Activated effector memory CD4-positive, alpha-beta T cell treated with anti-CD3 and anti-CD28 coated beads, Interleukin-2, amount 50 U/mL, for 16 hours (primary cell): ENCODE results near the gene SPRED2.
"Not testable (repeated sequence)": the region's sequence is repeated elsewhere in the genome, so short reads cannot be mapped to it uniquely, and the experiment has no call there.

Source experiments
- DNase-seq: peaks from one replicate; pipeline ENCODE4 v3.0.0-alpha.2; 2020

The SPRED2 gene

GRCh38 chr2:65360441-65360840, 72.0 kb downstream of the SPRED2 start:
- DNase-seq, result no peak

- DNase-seq, result no peak
These were observed 73.6 kb downstream of the SPRED2 start for GRCh38 chr2:65358678-65359400.

- no peak for DNase-seq
These were observed 74.5 kb downstream of the SPRED2 start for GRCh38 chr2:65357959-65358294.

GRCh38 chr2:65357095-65357958, 75.1 kb downstream of the SPRED2 start:
- no peak for DNase-seq

DNA sequence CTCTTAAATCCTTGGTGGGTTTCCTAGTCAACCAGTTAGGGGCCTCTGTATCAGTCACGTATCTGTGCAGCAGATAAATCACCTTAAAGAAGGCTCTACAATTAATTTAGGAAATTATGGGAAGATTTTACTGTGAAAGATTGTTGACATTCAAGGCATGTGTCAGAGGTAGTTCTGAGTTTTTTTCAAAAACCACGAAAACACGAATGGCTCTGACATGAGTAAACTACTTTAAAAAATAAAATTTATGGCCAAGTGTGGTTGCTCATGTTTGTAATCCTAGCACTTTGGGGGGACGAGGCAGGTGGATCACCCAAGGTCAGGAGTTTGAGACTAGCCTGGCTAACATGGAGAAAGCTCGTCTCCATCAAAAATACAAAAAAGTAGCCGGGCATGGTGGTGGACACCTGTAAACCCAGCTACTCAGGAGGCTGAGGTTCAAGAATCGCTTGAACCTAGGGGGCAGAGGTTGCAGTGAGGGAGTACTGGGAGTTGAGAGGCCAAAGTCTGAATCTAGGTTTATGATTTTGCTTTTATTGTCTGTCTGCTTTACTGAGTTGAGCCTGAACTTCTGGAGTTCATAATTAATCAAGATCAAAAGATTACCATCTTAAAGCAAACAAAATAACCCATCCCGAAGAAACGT, 77.1 kb downstream of the SPRED2 start:
- no peak for DNase-seq

DNA sequence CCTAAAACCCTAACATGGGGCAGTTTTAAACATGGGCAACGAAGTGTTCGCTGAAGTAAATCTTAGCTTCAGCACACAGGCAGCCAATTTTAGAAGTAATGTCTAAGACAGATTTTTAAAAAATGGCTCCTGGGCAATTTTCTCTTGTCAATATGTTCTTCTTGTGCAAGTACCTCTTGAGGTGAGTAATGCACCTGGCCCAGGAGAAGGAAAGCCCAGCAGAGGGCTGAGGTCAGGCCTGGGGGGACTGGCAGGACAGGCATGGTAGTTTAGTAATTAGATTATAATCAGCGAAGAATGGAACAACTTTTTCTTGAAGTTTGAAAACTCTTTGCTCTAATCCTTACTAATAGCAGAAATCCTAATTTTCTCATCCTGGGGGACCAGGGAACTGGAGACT, 77.6 kb downstream of the SPRED2 start:
- DNase-seq, result no peak

DNA sequence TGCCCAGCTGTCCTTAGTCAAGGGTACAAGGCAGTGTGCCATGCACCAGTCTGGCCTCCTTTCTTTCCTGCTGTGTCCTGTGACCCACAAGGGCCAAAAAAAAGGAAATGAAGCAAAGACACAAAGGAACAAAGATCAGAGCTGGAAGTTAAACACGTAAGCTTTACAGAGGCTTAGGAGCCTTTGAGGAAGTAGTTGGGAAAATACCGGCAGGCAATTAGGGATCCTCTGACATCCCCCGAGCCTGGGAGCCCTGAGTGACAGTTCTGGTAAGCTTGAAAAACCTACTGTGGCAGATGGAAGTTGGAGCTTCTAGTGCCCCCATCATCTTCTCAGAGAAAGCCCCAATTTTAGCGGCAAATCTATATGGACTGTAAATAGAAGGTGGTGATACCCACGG, 78.5 kb downstream of the SPRED2 start:
- no peak for DNase-seq

DNA sequence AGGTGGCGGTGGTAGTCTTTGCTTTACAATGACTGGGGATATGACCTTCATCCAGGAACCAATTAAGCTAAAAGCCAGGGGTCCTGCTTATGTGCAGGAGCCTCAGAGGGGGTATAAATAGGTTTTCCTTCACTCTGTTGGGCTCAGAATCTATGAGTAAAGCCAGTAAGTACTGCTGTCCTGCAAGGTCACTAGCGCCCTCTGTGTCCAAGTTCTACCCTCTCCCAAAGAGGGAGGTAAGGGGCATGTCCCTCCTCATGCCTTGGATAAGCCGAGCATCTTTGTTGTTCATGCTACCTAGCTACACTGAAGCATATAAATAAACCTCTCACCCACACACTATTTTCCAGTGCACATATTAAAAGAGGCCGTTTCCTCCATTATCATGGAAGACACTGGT, 79.4 kb downstream of the SPRED2 start:
- DNase-seq, result no peak

- DNase-seq, result no peak
These were observed 80.3 kb downstream of the SPRED2 start for GRCh38 chr2:65351948-65352595.

DNA sequence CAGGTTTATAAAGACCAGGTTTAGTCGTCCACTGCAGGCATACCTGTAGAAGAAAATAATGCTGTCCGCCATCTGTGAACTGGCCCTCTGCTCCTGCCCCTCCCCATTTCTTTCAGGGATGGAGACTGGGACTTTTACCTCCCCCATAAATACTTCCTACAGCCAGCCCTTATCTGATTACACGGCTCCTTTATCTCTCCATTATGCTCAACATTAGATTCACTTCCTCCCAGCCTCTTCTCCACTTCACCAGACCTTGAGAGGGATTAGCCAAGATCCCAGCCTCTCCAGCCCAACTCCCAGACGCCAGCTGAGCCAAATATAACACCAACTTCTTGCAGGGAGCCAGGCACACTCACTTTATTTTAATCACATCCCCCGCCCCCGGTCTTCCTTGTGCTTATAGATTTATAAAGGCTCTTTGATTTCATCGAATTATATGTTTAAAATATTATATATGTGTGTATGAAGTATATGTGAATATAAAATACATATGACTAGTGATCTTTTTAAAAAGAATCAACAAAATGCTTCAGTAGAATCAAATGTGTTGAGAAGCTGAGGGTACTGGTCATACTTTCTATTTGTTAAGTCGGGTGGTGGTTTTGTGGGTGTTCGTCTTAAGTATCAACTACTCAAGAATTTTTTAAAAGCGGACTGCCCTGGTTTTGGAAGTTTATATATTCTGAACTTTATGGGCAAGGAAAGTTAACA, 81.0 kb downstream of the SPRED2 start:
- DNase-seq, result no peak

GRCh38 chr2:65350651-65351056, 81.7 kb downstream of the SPRED2 start:
- DNase-seq, result no peak

DNA sequence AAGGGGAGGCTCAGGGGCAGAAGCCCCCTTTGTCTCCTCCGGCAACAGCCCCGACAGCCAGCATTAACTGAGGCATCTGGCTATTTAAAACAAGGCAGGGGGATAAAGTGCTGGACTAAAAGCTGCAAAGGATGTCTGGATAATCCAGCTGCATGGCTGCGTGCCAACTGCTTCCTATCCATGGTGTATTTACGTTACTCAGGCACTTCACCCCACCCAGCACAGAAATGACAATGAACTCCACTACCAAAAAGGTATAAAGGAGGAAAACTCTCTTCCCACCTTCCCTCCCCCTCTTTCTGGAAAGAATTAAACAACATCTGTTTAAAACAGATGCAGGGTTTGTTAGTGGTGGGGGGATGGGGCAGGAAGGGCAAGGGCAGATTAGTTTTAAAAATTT, 82.5 kb downstream of the SPRED2 start:
- DNase-seq, result no peak

- no peak for DNase-seq
These were observed 84.5 kb downstream of the SPRED2 start for GRCh38 chr2:65347913-65348312.

DNA sequence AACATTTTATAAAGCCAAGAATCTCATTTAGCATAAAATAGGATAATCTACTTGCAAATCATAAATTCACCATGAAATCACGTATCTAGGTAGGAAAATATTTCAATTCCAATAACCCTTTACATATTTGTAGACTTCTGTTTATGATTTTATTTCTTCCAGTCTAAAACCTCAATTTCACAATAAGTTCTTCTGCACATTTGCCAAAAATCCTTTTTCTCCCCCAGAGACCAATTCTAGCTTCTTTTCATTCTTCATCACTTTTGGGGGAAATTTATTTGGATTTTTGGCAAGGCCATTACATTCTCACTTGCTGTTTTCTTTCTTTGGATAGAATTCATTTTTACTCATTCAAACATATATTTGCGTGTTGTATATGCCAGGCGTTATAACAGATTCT, 86.8 kb downstream of the SPRED2 start:
- no peak for DNase-seq

DNA sequence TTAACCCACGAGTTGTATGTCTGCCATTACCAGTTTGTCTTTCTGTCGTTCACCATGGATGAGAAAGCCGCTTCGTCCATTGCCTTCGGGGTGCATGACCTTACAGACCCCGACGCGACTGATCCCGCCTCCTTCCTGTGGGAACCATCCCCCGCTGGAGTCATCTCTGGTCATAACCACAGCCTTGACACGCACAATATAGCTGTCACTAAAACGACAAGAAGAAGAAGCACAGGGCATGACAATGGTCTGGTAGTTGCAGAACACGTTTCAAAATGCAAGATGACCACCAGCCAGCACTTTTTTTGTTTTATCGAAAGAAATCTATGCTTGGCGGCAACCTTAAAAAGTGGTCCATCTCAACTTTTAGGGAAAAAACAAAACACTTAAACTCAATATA, 87.7 kb downstream of the SPRED2 start:
- DNase-seq, result no peak

- no peak for DNase-seq
These were observed 88.2 kb downstream of the SPRED2 start for GRCh38 chr2:65344182-65344581.

GRCh38 chr2:65343386-65343785, 89.0 kb downstream of the SPRED2 start:
- DNase-seq, result no peak

- no peak for DNase-seq
These were observed 91.3 kb downstream of the SPRED2 start for GRCh38 chr2:65340898-65341681.

DNA sequence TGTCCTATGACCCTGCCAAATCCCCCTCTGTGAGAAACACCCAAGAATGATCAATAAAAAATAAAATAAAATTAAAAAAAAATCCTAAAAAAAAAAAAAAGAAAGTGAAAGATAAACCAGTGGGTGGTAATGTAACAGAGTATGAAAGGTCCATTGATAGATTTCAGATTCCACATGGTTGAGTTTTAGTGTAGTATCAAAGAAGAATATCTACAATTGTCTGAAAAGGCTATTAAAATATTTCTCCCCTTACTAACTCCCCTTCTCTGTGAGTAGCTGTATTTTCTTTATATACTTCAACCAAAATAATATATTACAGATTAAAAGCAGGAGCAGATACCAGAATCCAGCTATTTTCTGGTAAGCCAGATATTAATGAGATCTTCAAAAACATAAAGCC, 92.8 kb downstream of the SPRED2 start:
- DNase-seq, result no peak

- not testable (repeated sequence) for DNase-seq
These were observed 93.4 kb downstream of the SPRED2 start for GRCh38 chr2:65338830-65339495.

DNA sequence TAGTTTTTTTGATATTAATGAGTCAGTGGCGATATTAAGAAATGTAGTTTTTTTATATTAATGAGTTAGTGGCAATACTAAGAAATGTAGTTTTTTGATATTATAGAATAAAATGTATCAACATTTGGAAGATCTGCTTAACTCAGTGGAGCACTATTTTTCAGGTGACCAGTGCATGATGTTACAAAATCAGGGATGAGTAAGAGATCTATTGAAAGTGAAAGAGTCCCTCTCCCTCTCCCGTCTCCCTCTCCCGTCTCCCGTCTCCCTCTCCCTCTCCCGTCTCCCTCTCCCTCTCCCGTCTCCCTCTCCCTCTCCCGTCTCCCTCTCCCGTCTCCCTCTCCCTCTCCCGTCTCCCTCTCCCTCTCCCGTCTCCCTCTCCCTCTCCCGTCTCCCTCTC, 94.5 kb downstream of the SPRED2 start:
- not testable (repeated sequence) for DNase-seq
